ENCODE results near the gene RGS12. TPM values are rescaled to one million over a fixed set of nuclear protein-coding genes. Genes with fewer than 3 reads are reported as not detected.

RGS12 gene
- polyA plus RNA-seq, 1 of the 3 experiments (the other 2 are of a cell fraction) = 18.4 TPM

DNA sequence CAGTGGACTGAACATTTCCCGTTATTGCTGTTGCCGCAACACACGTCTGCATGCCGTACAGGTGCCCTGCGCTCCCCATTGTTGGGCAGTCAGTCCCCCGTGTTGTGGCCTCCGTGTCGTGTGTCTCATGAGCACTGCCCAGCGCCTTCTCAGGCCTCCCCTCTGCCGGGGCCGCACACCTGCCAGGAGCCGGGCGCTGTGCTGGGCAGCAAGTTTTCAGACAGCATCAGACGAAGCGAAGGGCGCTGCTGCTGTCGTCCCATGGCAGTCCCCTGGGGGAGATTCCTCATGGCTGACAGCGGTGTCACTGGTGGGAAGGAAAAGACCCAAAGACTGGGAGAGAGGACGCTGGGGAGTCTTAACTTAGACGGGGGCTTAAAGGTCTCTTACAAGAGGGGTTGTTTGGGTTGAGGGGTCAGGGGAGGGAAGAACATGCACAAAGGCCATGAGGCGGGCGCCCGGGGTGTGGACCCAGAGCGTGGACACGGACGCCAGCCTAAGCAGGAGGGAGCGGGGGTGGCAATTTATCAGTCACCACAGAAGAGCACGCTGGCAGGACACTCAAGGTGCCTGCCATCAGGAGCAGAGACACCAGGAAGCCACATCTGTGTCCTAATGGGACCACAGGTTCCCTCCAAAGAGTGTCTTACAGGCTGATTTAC lies 47.3 kb downstream of the RGS12 start:
- no peak overlapping the region for H2AFZ ChIP-seq (ENCODE audit: low read depth)
- peaks cover 53% of the 10 kb centered on the region for H3K79me2 ChIP-seq (ENCODE audit: insufficient read depth)
- peaks cover 4% of the 10 kb centered on the region for H3F3A ChIP-seq (replicated peaks; ENCODE audit: insufficient read depth)
- H3K4me2 ChIP-seq = no peak overlapping the region
- DNase-seq = no peak
- POLR2A ChIA-PET = no interaction called here
- peaks cover 37% of the 10 kb centered on the region; the same call in 1 of the 2 replicates for H4K20me1 ChIP-seq (ENCODE audit: insufficient read depth)
- H3K9me2 ChIP-seq = no peaks in the 10 kb centered on the region
- H3K27me3 ChIP-seq (ENCODE audit: insufficient read depth) = no peaks in the 10 kb centered on the region
- no peaks in the 10 kb centered on the region for H3K36me3 ChIP-seq (replicated peaks in 1 of 2; ENCODE audit: control insufficient read depth in 1 of 2, insufficient read depth in 2 of 2, low read length in 1 of 2)
- H3K27ac ChIP-seq (ENCODE audit: low read depth in 2 of 2, low read length in 1 of 2) = no peak overlapping the region
- H3K4me3 ChIP-seq (ENCODE audit: low read depth in 2 of 2, low read length in 1 of 2) = no peak overlapping the region
- H3K9me3 ChIP-seq = no peaks in the 10 kb centered on the region
- no peaks in the 10 kb centered on the region; a peak in 2 of 4 replicates for H3K4me1 ChIP-seq (ENCODE audit: control insufficient read depth in 1 of 2, insufficient read depth in 2 of 2, low read depth in 1 of 2, low read length in 1 of 2)
- no peak overlapping the region for H3K9ac ChIP-seq
- CTCF ChIA-PET = interaction anchor here (1.0 kb wide), 2 partner anchors 11 to 15 kb away, joined by 3 read pairs; no protein-coding TSS in a partner anchor
- TF ChIP-seq, protein P1, sequence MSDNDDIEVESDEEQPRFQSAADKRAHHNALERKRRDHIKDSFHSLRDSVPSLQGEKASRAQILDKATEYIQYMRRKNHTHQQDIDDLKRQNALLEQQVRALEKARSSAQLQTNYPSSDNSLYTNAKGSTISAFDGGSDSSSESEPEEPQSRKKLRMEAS (IDR thresholded peaks at IDR 0.05; ENCODE audit: low read depth) = no peak
- TF ChIP-seq POLR2AphosphoS5 (IDR thresholded peaks at IDR 0.05; ENCODE audit: low read depth, low read length) = no peak
- no peak for TF ChIP-seq RAD21 (IDR thresholded peaks at IDR 0.05; ENCODE audit: low read length)
- 96% methylated on average over 28 of the region's 28 CpGs for WGBS (ENCODE audit: low lambda C conversion rate)

DNA sequence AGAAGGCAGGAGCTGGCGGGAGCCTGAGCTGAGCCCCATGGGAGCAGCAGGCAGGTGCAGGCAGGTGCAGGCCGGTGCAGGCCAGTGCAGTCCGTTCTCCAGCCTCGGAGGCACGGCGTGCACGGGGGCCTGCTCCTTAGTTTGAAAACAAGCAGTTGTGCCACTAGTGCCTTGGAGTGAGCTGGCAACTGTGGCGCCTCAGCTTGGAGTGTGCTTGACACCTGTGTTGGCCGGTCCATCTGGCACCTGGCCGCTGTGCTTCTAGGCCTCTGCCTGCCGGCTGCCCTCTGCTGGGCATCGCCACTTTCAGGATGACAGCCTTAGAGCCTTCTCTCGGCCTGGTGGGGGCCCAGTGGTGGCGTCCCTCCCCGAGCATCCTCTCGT lies 47.9 kb downstream of the RGS12 start:
- DNase-seq = no peak
- WGBS (ENCODE audit: low lambda C conversion rate) = 88% methylated on average over 6 of the region's 16 CpGs
- Histone ChIP-seq H3K9me3 (no peaks in the 10 kb centered on the region), H3K4me2 (no peak overlapping the region), H3K36me3 (replicated peaks in 1 of 2; ENCODE audit: control insufficient read depth in 1 of 2, insufficient read depth in 2 of 2, low read length in 1 of 2) (no peaks in the 10 kb centered on the region), H3K4me3 (ENCODE audit: low read depth in 2 of 2, low read length in 1 of 2) (no peak overlapping the region), H3K27me3 (ENCODE audit: insufficient read depth) (no peaks in the 10 kb centered on the region), H2AFZ (ENCODE audit: low read depth) (no peak overlapping the region), H4K20me1 (ENCODE audit: insufficient read depth) (peaks cover 38% of the 10 kb centered on the region; the same call in 1 of the 2 replicates), H3K4me1 (ENCODE audit: control insufficient read depth in 1 of 2, insufficient read depth in 2 of 2, low read depth in 1 of 2, low read length in 1 of 2) (no peaks in the 10 kb centered on the region; a peak in 2 of 4 replicates), H3K79me2 (ENCODE audit: insufficient read depth) (peaks cover 53% of the 10 kb centered on the region), H3K9ac (no peak overlapping the region), H3K27ac (ENCODE audit: low read depth in 2 of 2, low read length in 1 of 2) (no peak overlapping the region), H3F3A (replicated peaks; ENCODE audit: insufficient read depth) (peaks cover 4% of the 10 kb centered on the region), H3K9me2 (no peaks in the 10 kb centered on the region)
- ChIA-PET POLR2A (no interaction called here), CTCF (interaction anchor here (1.0 kb wide), 2 partner anchors 11 to 14 kb away, joined by 3 read pairs; no protein-coding TSS in a partner anchor)
- no peak for TF ChIP-seq CHD2 (IDR thresholded peaks at IDR 0.05; ENCODE audit: low read length, partially characterized antibody)
- no peak for TF ChIP-seq FOSL2 (IDR thresholded peaks at IDR 0.05; ENCODE audit: borderline replicate concordance, low read depth)
- TF ChIP-seq, protein P2, sequence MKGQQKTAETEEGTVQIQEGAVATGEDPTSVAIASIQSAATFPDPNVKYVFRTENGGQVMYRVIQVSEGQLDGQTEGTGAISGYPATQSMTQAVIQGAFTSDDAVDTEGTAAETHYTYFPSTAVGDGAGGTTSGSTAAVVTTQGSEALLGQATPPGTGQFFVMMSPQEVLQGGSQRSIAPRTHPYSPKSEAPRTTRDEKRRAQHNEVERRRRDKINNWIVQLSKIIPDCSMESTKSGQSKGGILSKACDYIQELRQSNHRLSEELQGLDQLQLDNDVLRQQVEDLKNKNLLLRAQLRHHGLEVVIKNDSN (IDR thresholded peaks at IDR 0.05; ENCODE audit: borderline replicate concordance, low read depth) = no peak
- TF ChIP-seq MEF2A (IDR thresholded peaks at IDR 0.05; ENCODE audit: borderline replicate concordance, low read depth) = no peak
- no peak for TF ChIP-seq MXI1 (IDR thresholded peaks at IDR 0.05; ENCODE audit: low read depth, low read length)

DNA sequence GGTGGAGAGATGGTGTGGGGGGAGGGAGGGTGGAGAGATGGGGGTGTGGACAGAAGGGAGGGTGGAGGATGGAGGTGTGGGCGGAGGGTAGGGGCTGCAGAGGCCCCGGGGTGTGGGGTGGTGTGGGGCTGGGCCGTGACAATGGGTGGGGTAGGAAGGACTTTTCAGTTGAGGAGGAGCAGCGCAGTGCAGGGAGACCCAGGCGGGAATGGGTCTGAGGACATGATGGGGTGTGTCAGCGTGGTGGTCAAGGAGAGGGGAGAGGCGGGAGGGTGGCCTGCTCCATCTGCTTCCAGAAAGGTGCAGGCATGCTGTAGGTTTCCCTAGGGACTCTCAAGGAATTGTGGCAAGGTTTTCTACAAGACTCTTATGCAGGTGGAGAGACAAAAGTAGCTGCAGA lies 48.9 kb downstream of the RGS12 start:
- ChIA-PET POLR2A (no interaction called here), CTCF (no interaction called here)
- Histone ChIP-seq H3K27me3 (ENCODE audit: insufficient read depth) (no peaks in the 10 kb centered on the region), H3K9ac (no peak overlapping the region), H3K9me3 (no peaks in the 10 kb centered on the region), H3K27ac (ENCODE audit: low read depth in 2 of 2, low read length in 1 of 2) (no peak overlapping the region), H3K9me2 (no peaks in the 10 kb centered on the region), H3K79me2 (ENCODE audit: insufficient read depth) (peaks cover 51% of the 10 kb centered on the region), H2AFZ (ENCODE audit: low read depth) (no peak overlapping the region), H3K4me3 (ENCODE audit: low read depth in 2 of 2, low read length in 1 of 2) (no peak overlapping the region), H3K36me3 (replicated peaks in 1 of 2; ENCODE audit: control insufficient read depth in 1 of 2, insufficient read depth in 2 of 2, low read length in 1 of 2) (no peaks in the 10 kb centered on the region), H3F3A (replicated peaks; ENCODE audit: insufficient read depth) (peaks cover 4% of the 10 kb centered on the region), H4K20me1 (ENCODE audit: insufficient read depth) (peaks cover 37% of the 10 kb centered on the region; the same call in 1 of the 2 replicates), H3K4me1 (ENCODE audit: control insufficient read depth in 1 of 2, insufficient read depth in 2 of 2, low read depth in 1 of 2, low read length in 1 of 2) (no peaks in the 10 kb centered on the region; a peak in 2 of 4 replicates), H3K4me2 (0 out of 2 replicates have a peak overlapping the region, but pooled peaks have one; percentile 27)
- WGBS (ENCODE audit: low lambda C conversion rate) = 94% methylated on average over 7 of the region's 7 CpGs
- TF ChIP-seq JUND (IDR thresholded peaks at IDR 0.05) (no peak), MEF2A (IDR thresholded peaks at IDR 0.05; ENCODE audit: borderline replicate concordance, low read depth) (no peak), SIN3A (IDR thresholded peaks at IDR 0.05; ENCODE audit: borderline replicate concordance, low read depth, low read length) (no peak), YY1 (IDR thresholded peaks at IDR 0.05; ENCODE audit: low read depth) (no peak)
- TF ChIP-seq, protein P3, sequence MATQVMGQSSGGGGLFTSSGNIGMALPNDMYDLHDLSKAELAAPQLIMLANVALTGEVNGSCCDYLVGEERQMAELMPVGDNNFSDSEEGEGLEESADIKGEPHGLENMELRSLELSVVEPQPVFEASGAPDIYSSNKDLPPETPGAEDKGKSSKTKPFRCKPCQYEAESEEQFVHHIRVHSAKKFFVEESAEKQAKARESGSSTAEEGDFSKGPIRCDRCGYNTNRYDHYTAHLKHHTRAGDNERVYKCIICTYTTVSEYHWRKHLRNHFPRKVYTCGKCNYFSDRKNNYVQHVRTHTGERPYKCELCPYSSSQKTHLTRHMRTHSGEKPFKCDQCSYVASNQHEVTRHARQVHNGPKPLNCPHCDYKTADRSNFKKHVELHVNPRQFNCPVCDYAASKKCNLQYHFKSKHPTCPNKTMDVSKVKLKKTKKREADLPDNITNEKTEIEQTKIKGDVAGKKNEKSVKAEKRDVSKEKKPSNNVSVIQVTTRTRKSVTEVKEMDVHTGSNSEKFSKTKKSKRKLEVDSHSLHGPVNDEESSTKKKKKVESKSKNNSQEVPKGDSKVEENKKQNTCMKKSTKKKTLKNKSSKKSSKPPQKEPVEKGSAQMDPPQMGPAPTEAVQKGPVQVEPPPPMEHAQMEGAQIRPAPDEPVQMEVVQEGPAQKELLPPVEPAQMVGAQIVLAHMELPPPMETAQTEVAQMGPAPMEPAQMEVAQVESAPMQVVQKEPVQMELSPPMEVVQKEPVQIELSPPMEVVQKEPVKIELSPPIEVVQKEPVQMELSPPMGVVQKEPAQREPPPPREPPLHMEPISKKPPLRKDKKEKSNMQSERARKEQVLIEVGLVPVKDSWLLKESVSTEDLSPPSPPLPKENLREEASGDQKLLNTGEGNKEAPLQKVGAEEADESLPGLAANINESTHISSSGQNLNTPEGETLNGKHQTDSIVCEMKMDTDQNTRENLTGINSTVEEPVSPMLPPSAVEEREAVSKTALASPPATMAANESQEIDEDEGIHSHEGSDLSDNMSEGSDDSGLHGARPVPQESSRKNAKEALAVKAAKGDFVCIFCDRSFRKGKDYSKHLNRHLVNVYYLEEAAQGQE (IDR thresholded peaks at IDR 0.05; ENCODE audit: low read depth, low read length) = no peak
- no peak for DNase-seq

All from SK-N-SH (cell line).